A549 (cell line): Measurements from ENCODE around the gene PHACTR4. TPM values are rescaled to one million over a fixed set of nuclear protein-coding genes. Genes with fewer than 3 reads are reported as not detected.

Source experiments
- ATAC-seq, 2 experiments: fragments of 200-7000 bp in 1 of 2; fragments of >200 bp in 1 of 2; cut with Nextera tagmentation in 1 of 2; cut with Tn5 transposase in 1 of 2; 3 replicates each; pipeline versions ENCODE4 v1.8.0 to v1.9.1; 2018 to 2020; ENCODE audit warnings: mild to moderate bottlenecking in 1 of 2, moderate library complexity in 1 of 2
- CTCF ChIA-PET: fragments of 300-600 bp; sonication (Branson Sonifier 250); formaldehyde crosslinking; extraction: SDS; loops from one replicate; lab custom pipeline; 2021; ENCODE audit warnings: antibody characterized with exemption, inconsistent platforms; lab: Yijun Ruan, JAX
- POLR2A ChIA-PET: fragments of 350-600 bp; formaldehyde crosslinking; extraction: SDS; loops from one replicate; lab custom pipeline; 2021; ENCODE audit warnings: antibody characterized with exemption, inconsistent platforms; lab: Yijun Ruan, JAX
- DNase-seq, 2 experiments: peaks; one replicate each; pipeline versions ENCODE4 v3.0.0 to v3.0.0-alpha.2; 2011 to 2016; ENCODE audit warnings: low read depth in 1 of 2, low spot score in 1 of 2
- FAIRE-seq: peaks from 2 replicates; lab custom pipeline; 2011; peaks lifted over from hg19 to GRCh38; lab: Jason Lieb, UNC
- H3K27ac ChIP-seq, 2 experiments: fragments of >200 bp; sonication (Bioruptor Twin); formaldehyde crosslinking; 3 replicates each; pipeline ENCODE4 v1.5.1; 2016 to 2017
- H3K4me1 ChIP-seq: fragments of >200 bp; sonication (Bioruptor Twin); formaldehyde crosslinking; 3 replicates; pipeline ENCODE4 v1.6.1; 2016
- H3K4me2 ChIP-seq: fragments of >200 bp; sonication (Bioruptor Twin); formaldehyde crosslinking; 3 replicates; pipeline ENCODE4 v1.6.1; 2016
- H3K4me3 ChIP-seq: fragments of >200 bp; sonication (Bioruptor Twin); formaldehyde crosslinking; 3 replicates; pipeline ENCODE4 v1.5.1; 2016
- H3K9me3 ChIP-seq: fragments of >200 bp; sonication (Bioruptor Twin); formaldehyde crosslinking; 3 replicates; pipeline ENCODE4 v1.6.1; 2016
- CBX8 ChIP-seq: fragments of 200-600 bp; sonication (generic); IDR thresholded peaks from 2 replicates; pipeline ENCODE4 v1.6.1; 2016
- CEBPB ChIP-seq, 2 experiments: fragments of >200 bp in 1 of 2; sonication (Bioruptor Twin) in 1 of 2; formaldehyde crosslinking in 1 of 2; IDR thresholded peaks; 2 replicates each; pipeline ENCODE4 v1.6.1; 2012 to 2016
- CHD2 ChIP-seq: fragments of 150-350 bp; IDR thresholded peaks from 2 replicates; pipeline ENCODE4 v1.6.1; 2014; ENCODE audit warnings: low read length; ENCODE audit not compliant: partially characterized antibody
- EHF ChIP-seq: fragments of 250-450 bp; sonication (Bioruptor Pico); IDR thresholded peaks from 2 replicates; pipeline ENCODE4 v1.5.0; 2020; ENCODE audit warnings: mild to moderate bottlenecking
- EHMT2 ChIP-seq: fragments of 200-600 bp; sonication (generic); IDR thresholded peaks from 2 replicates; pipeline ENCODE4 v1.6.1; 2016; ENCODE audit warnings: antibody characterized with exemption, low read depth, mild to moderate bottlenecking, moderate library complexity
- EP300 ChIP-seq, 2 experiments: fragments of >200 bp; sonication (Bioruptor Twin); formaldehyde crosslinking; IDR thresholded peaks; 2 replicates in 1 of 2; 3 replicates in 1 of 2; pipeline ENCODE4 v1.6.1; 2016 to 2017
- FOSL2 ChIP-seq, 2 experiments: fragments of 450-650 bp in 1 of 2; fragments of >200 bp in 1 of 2; sonication (Bioruptor Twin) in 1 of 2; formaldehyde crosslinking; IDR thresholded peaks; 2 replicates each; pipeline versions ENCODE4 v1.5.0 to v1.6.1; 2016 to 2020; ENCODE audit warnings: mild to moderate bottlenecking in 1 of 2, moderate library complexity in 1 of 2
- FOXS1 ChIP-seq: fragments of 250-450 bp; sonication (Bioruptor Pico); IDR thresholded peaks from 2 replicates; pipeline ENCODE4 v1.5.0; 2020; ENCODE audit warnings: mild to moderate bottlenecking, moderate library complexity
- HDAC2 ChIP-seq: fragments of 200-600 bp; sonication (generic); IDR thresholded peaks from 2 replicates; pipeline ENCODE4 v1.6.1; 2016
- HES2 ChIP-seq: fragments of >200 bp; sonication (Bioruptor Twin); formaldehyde crosslinking; IDR thresholded peaks from 2 replicates; pipeline ENCODE4 v1.6.1; 2016
- HOXA7 ChIP-seq: fragments of 250-450 bp; sonication (Bioruptor Pico); IDR thresholded peaks from 2 replicates; pipeline ENCODE4 v1.5.0; 2020; ENCODE audit warnings: mild to moderate bottlenecking, moderate library complexity
- HOXB5 ChIP-seq: fragments of 250-450 bp; sonication (Bioruptor Pico); IDR thresholded peaks from 2 replicates; pipeline ENCODE4 v1.5.0; 2020; ENCODE audit warnings: mild to moderate bottlenecking, moderate library complexity
- JUN ChIP-seq, 2 experiments: fragments of >200 bp; sonication (Bioruptor Twin); formaldehyde crosslinking; IDR thresholded peaks; 2 replicates in 1 of 2; 3 replicates in 1 of 2; pipeline ENCODE4 v1.6.1; 2016 to 2017
- JUNB ChIP-seq: fragments of >200 bp; sonication (Bioruptor Twin); formaldehyde crosslinking; IDR thresholded peaks from 2 replicates; pipeline ENCODE4 v1.6.1; 2016
- KDM1A ChIP-seq: fragments of 200-600 bp; sonication (generic); IDR thresholded peaks from 2 replicates; pipeline ENCODE4 v1.6.1; 2016; ENCODE audit warnings: low read depth, mild to moderate bottlenecking
- MAZ ChIP-seq: fragments of 150-350 bp; IDR thresholded peaks from 2 replicates; pipeline ENCODE4 v1.6.1; 2014; ENCODE audit warnings: antibody characterized with exemption, low read depth, low read length, borderline replicate concordance
- MYC ChIP-seq: IDR thresholded peaks from 2 replicates; pipeline ENCODE4 v1.6.1; 2012; ENCODE audit warnings: mild to moderate bottlenecking, inconsistent platforms, low read length, improper control_type of control experiment, borderline replicate concordance
- NFE2L2 ChIP-seq: fragments of 150-350 bp; conservative IDR thresholded peaks from 2 replicates; pipeline ENCODE4 v1.6.1; 2014; ENCODE audit warnings: low read length
- NR3C1 ChIP-seq: fragments of >200 bp; sonication (Bioruptor Twin); formaldehyde crosslinking; IDR thresholded peaks from 3 replicates; pipeline ENCODE4 v1.6.1; 2017
- POLR2AphosphoS2 ChIP-seq: conservative IDR thresholded peaks from 2 replicates; pipeline ENCODE4 v1.6.1; 2012; ENCODE audit warnings: low read length, improper control_type of control experiment, inconsistent platforms
- RAD21 ChIP-seq, 2 experiments: fragments of >200 bp in 1 of 2; sonication (Bioruptor Twin) in 1 of 2; formaldehyde crosslinking in 1 of 2; IDR thresholded peaks in 1 of 2; conservative IDR thresholded peaks in 1 of 2; 2 replicates in 1 of 2; 3 replicates in 1 of 2; pipeline ENCODE4 v1.6.1; 2012 to 2018; ENCODE audit warnings: inconsistent platforms in 1 of 2
- RCOR1 ChIP-seq: fragments of 150-350 bp; IDR thresholded peaks from 2 replicates; pipeline ENCODE4 v1.6.1; 2014; ENCODE audit warnings: antibody characterized with exemption, low read length, low read depth
- RFX5 ChIP-seq: fragments of 450-650 bp; IDR thresholded peaks from 2 replicates; pipeline ENCODE4 v1.7.1; 2014; ENCODE audit warnings: antibody characterized with exemption, mild to moderate bottlenecking, moderate library complexity
- SMC3 ChIP-seq: fragments of >200 bp; sonication (Bioruptor Twin); formaldehyde crosslinking; IDR thresholded peaks from 3 replicates; pipeline ENCODE4 v1.6.1; 2018; ENCODE audit warnings: inconsistent platforms
- ZFP36 ChIP-seq: fragments of 450-650 bp; IDR thresholded peaks from 2 replicates; pipeline ENCODE4 v1.6.1; 2014; ENCODE audit warnings: borderline replicate concordance; ENCODE audit not compliant: partially characterized antibody
- ZNF302 ChIP-seq: fragments of 250-450 bp; sonication (Bioruptor Pico); IDR thresholded peaks from 2 replicates; pipeline ENCODE4 v1.9.0; 2021; ENCODE audit warnings: inconsistent platforms, mild to moderate bottlenecking, moderate library complexity
- WGBS: methylation state at CpG from one replicate; pipeline ENCODE4 v1.1.6; 2017; ENCODE audit errors: missing lambda C conversion rate; 5-methylcytosine and 5-hydroxymethylcytosine counted together
- polyA plus RNA-seq, 4 experiments: library from polyadenylated mRNA; depleted of rRNA in 3 of 4; stranded (reverse); fragments of >200 nt; fragmentation: RNase III in 1 of 4; extraction: RNeasy Plus Mini Kit Qiagen cat#74134 plus additional on column Dnase treatment in 1 of 4; gene quantifications; 2 replicates in 3 of 4; 3 replicates in 1 of 4; pipeline ENCODE4 v1.2.3, GENCODE V29; 2011 to 2017
- TF ChIP-seq, protein P1 (sequence below): IDR thresholded peaks from 2 replicates; pipeline ENCODE4 v1.6.1; 2012
- TF ChIP-seq, protein P2 (sequence below): fragments of >200 bp; sonication (Bioruptor Twin); formaldehyde crosslinking; IDR thresholded peaks from 3 replicates; pipeline ENCODE4 v1.6.1; 2016

Gene PHACTR4
- polyA plus RNA-seq, 2 of the 4 experiments (the other 2 are of a cell fraction), result 17.4 to 25.0 TPM

DNA sequence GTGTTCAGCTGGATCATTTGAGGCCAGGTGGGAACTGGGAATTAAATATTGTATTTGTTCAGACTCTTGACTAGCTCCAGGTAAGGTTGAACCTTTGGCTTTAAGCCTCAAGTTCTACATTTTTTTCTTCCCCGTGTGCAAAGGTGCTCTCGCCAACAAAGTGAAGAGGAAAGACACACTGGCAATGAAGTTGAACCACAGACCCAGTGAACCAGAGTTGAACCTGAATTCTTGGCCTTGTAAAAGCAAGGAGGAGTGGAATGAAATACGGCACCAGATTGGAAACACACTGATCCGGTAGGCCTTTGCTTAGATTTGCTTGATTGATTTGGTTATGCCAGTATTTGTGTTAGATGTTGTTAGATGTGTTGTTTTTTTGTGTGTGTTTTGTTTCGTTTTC lies 110.8 kb downstream of the PHACTR4 start:
- H3K27ac ChIP-seq, result no peak overlapping the region
- FAIRE-seq, result no peak
- DNase-seq, result no peak
- H3K9me3 ChIP-seq, result no peaks in the 10 kb centered on the region
- no peaks in the 10 kb centered on the region for H3K4me1 ChIP-seq
- CTCF ChIA-PET, result no interaction called here
- H3K4me3 ChIP-seq, result no peak overlapping the region
- no peak for ATAC-seq
- 96% methylated on average over 5 of the region's 5 CpGs for WGBS
- no peak for TF ChIP-seq ZNF302
- no peak for TF ChIP-seq RCOR1
- TF ChIP-seq POLR2AphosphoS2, result no peak
- no peak for TF ChIP-seq CEBPB (IDR thresholded peaks at IDR 0.05)
- no peak for TF ChIP-seq NR3C1
- TF ChIP-seq EHF, result no peak
- TF ChIP-seq EP300 (IDR thresholded peaks at IDR 0.05), result no peak
- no peak overlapping the region for H3K4me2 ChIP-seq
- POLR2A ChIA-PET, result no interaction called here

DNA sequence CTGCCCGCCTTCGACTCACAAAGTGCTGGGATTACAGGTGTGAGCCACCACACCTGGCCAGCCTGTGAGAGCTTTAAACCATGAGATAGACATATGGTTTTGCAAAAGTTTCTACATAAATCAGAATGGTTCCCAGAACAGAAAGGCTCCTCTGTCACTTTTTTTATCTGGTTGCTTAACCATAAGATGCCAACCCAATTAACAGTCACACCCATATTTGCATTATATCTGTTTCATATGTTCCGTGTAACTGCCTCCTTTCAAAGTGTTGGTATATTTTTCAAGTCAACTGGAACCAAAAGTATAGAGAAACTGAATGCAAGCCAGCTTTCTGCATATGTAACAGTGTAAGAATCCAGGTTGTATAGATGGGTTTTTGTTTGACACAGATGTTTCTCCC lies 112.6 kb downstream of the PHACTR4 start:
- H3K9me3 ChIP-seq, result no peaks in the 10 kb centered on the region
- no peak overlapping the region for H3K4me2 ChIP-seq
- WGBS, result 83% methylated on average over 3 of the region's 3 CpGs
- DNase-seq, result no peak
- POLR2A ChIA-PET, result no interaction called here
- TF ChIP-seq ZFP36, result no peak
- H3K4me1 ChIP-seq, result no peaks in the 10 kb centered on the region
- H3K27ac ChIP-seq, result no peak overlapping the region
- CTCF ChIA-PET, result interaction anchor here (0.9 to 1.4 kb wide), 2 partner anchors 9 to 72 kb away, joined by 3 to 5 read pairs; no protein-coding TSS in a partner anchor
- no peak for ATAC-seq
- no peak overlapping the region for H3K4me3 ChIP-seq
- FAIRE-seq, result no peak

- Histone ChIP-seq H3K4me1 (no peaks in the 10 kb centered on the region), H3K4me2 (no peak overlapping the region), H3K4me3 (no peak overlapping the region), H3K27ac (no peak overlapping the region), H3K9me3 (no peaks in the 10 kb centered on the region)
- FAIRE-seq (no peak), ATAC-seq (no peak), DNase-seq (no peak)
- TF ChIP-seq KDM1A, result no peak
- no peak for TF ChIP-seq HDAC2
- TF ChIP-seq MYC, result no peak
- TF ChIP-seq, protein P1, sequence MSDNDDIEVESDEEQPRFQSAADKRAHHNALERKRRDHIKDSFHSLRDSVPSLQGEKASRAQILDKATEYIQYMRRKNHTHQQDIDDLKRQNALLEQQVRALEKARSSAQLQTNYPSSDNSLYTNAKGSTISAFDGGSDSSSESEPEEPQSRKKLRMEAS, result no peak
- no peak for TF ChIP-seq CEBPB (IDR thresholded peaks at IDR 0.05)
- no peak for TF ChIP-seq MAZ
- no peak for TF ChIP-seq RCOR1
- WGBS, result 92% methylated on average over 2 of the region's 2 CpGs
- CTCF ChIA-PET, result interaction anchor here (1.4 kb wide), 1 partner anchor 73 kb away, joined by 5 read pairs; no protein-coding TSS in a partner anchor
- POLR2A ChIA-PET, result no interaction called here
Observed at GRCh38 chr1:28482702-28483101, 113.2 kb downstream of the PHACTR4 start.

DNA sequence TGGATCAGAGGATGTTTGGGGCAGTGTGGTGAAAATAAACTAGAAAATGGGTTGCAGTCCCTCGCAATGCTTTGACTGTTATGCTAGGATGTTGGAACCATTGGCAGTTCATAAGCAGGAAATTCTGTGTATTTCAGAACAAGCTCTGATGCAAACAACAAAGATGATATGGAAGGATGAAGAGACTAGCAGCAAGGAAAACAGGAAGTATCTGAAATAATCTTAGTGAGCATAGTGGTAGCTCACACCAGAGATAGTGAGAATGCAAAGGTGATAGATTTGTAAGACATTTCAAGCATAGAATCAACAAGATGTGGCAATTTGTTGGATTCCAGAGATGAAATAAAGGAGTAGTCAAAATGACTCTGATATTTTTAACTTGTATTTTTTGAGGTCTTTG lies 125.2 kb downstream of the PHACTR4 start:
- FAIRE-seq, result no peak

GRCh38 chr1:28499553-28499952 lies 130.0 kb downstream of the PHACTR4 start:
- POLR2A ChIA-PET, result no interaction called here
- H3K4me3 ChIP-seq, result no peak overlapping the region
- CTCF ChIA-PET, result interaction anchor here (0.6 to 1.0 kb wide), 2 partner anchors 22 to 357 kb away, joined by 3 read pairs; no protein-coding TSS in a partner anchor
- ATAC-seq, result no peak
- DNase-seq, result no peak
- H3K4me1 ChIP-seq, result peaks cover 10% of the 10 kb centered on the region
- WGBS, result 76% methylated on average over 4 of the region's 4 CpGs
- no peaks in the 10 kb centered on the region for H3K9me3 ChIP-seq
- H3K4me2 ChIP-seq, result no peak overlapping the region
- H3K27ac ChIP-seq, result no peak overlapping the region
- TF ChIP-seq, protein P2, sequence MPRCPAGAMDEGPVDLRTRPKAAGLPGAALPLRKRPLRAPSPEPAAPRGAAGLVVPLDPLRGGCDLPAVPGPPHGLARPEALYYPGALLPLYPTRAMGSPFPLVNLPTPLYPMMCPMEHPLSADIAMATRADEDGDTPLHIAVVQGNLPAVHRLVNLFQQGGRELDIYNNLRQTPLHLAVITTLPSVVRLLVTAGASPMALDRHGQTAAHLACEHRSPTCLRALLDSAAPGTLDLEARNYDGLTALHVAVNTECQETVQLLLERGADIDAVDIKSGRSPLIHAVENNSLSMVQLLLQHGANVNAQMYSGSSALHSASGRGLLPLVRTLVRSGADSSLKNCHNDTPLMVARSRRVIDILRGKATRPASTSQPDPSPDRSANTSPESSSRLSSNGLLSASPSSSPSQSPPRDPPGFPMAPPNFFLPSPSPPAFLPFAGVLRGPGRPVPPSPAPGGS, result no peak
- TF ChIP-seq CBX8, result no peak
- no peak for TF ChIP-seq FOSL2 (IDR thresholded peaks at IDR 0.05)
- no peak for TF ChIP-seq FOSL2 (CRISPR knock-in tag; IDR thresholded peaks at IDR 0.05)
- no peak for TF ChIP-seq RFX5
- no peak for TF ChIP-seq SMC3
- TF ChIP-seq JUN (IDR thresholded peaks at IDR 0.05), result no peak
- no peak for TF ChIP-seq CHD2
- TF ChIP-seq FOXS1 (CRISPR knock-in tag), result no peak
- TF ChIP-seq HOXB5 (CRISPR knock-in tag), result no peak
- TF ChIP-seq RAD21 (conservative IDR thresholded peaks at IDR 0.05 in 1 of 2, IDR thresholded peaks at IDR 0.05 in 1 of 2), result no peak
- no peak for TF ChIP-seq EHMT2
- TF ChIP-seq NFE2L2, result no peak
- TF ChIP-seq HES2, result no peak
- no peak for TF ChIP-seq NR3C1
- no peak for FAIRE-seq

More for the DNA sequence above, 125.2 kb downstream of the PHACTR4 start:
- POLR2A ChIA-PET, result no interaction called here
- H3K4me1 ChIP-seq, result no peaks in the 10 kb centered on the region
- CTCF ChIA-PET, result interaction anchor here (0.6 kb wide), 1 partner anchor 18 kb away, joined by 3 read pairs; no protein-coding TSS in a partner anchor
- WGBS, result 94% methylated on average over 1 of the region's 1 CpG
- ATAC-seq (no peak), DNase-seq (no peak)
- no peak for TF ChIP-seq JUN (IDR thresholded peaks at IDR 0.05)
- no peak for TF ChIP-seq JUNB
- TF ChIP-seq HOXA7, result no peak
- no peak for TF ChIP-seq HOXB5 (CRISPR knock-in tag)
- TF ChIP-seq MAZ, result no peak
- no peak overlapping the region for H3K4me3 ChIP-seq
- no peak overlapping the region for H3K27ac ChIP-seq
- H3K4me2 ChIP-seq, result no peak overlapping the region
- no peaks in the 10 kb centered on the region for H3K9me3 ChIP-seq
